ENCODE data around the gene TNF. TPM values are rescaled to one million over a fixed set of nuclear protein-coding genes. Genes with fewer than 3 reads are reported as not detected.

Gene TNF
- total RNA-seq, 1 experiment from 2014 or later: not detected

GRCh38 chr6:31609519-31610406, 34.4 kb downstream of the TNF start:
- H3F3A ChIP-seq (ENCODE audit: low read length, unreplicated experiment): no peaks in the 10 kb centered on the region
- no peak overlapping the region for H3K4me3 ChIP-seq (ENCODE audit: low read length)
- ATAC-seq (no peak), DNase-seq (no peak)
- H3K4me2 ChIP-seq (ENCODE audit: low read length): no peak overlapping the region
- intact Hi-C loops (cut with micrococcal nuclease): no loop called here
- H3K36me3 ChIP-seq (ENCODE audit: low read depth, low read length): no peaks in the 10 kb centered on the region
- no peaks in the 10 kb centered on the region for H3K9me2 ChIP-seq (replicated peaks; ENCODE audit: low read length)
- H3K79me2 ChIP-seq (ENCODE audit: low read length): no peaks in the 10 kb centered on the region
- no peaks in the 10 kb centered on the region for H3K9me3 ChIP-seq (ENCODE audit: low read length)
- ChIA-PET CTCF (interaction anchor here (0.6 kb wide), 1 partner anchor 64 kb away, joined by 3 read pairs; the partner anchor contains the start of gene ATP6V1G2), POLR2A (ENCODE audit: unreplicated experiment) (no interaction called here)
- H4K20me1 ChIP-seq (ENCODE audit: low read length): no peaks in the 10 kb centered on the region
- TF ChIP-seq EZH2 (IDR thresholded peaks at IDR 0.05; ENCODE audit: low read length, unreplicated experiment) (no peak), EZH2phosphoT487 (IDR thresholded peaks at IDR 0.05; ENCODE audit: borderline replicate concordance, low read length) (no peak), CTCF (conservative IDR thresholded peaks at IDR 0.05; ENCODE audit: low read depth, low read length) (no peak)
- H3K27me3 ChIP-seq (ENCODE audit: low read length): no peaks in the 10 kb centered on the region
- H3K9ac ChIP-seq (ENCODE audit: low read length): no peak overlapping the region
- H3K27ac ChIP-seq (ENCODE audit: low read length): no peak overlapping the region
- no TSS peak for BruUV-seq (replicated peaks)
- H3K4me1 ChIP-seq (ENCODE audit: insufficient read depth, low read length): no peaks in the 10 kb centered on the region
- H2AFZ ChIP-seq (ENCODE audit: low read length): no peak overlapping the region

GRCh38 chr6:31610968-31611367, 35.6 kb downstream of the TNF start:
- POLR2A ChIA-PET (ENCODE audit: unreplicated experiment): no interaction called here
- no peak overlapping the region for H3K4me2 ChIP-seq (ENCODE audit: low read length)
- H2AFZ ChIP-seq (ENCODE audit: low read length): no peak overlapping the region
- intact Hi-C loops (cut with micrococcal nuclease): no loop called here
- no peaks in the 10 kb centered on the region for H3K27me3 ChIP-seq (ENCODE audit: low read length)
- H3F3A ChIP-seq (ENCODE audit: low read length, unreplicated experiment): no peaks in the 10 kb centered on the region
- no peaks in the 10 kb centered on the region for H3K79me2 ChIP-seq (ENCODE audit: low read length)
- BruUV-seq (replicated peaks): no TSS peak
- H3K4me3 ChIP-seq (ENCODE audit: low read length): no peak overlapping the region
- ATAC-seq (no peak), DNase-seq (no peak)
- TF ChIP-seq EZH2 (IDR thresholded peaks at IDR 0.05; ENCODE audit: low read length, unreplicated experiment) (no peak), EZH2phosphoT487 (IDR thresholded peaks at IDR 0.05; ENCODE audit: borderline replicate concordance, low read length) (no peak), CTCF (conservative IDR thresholded peaks at IDR 0.05; ENCODE audit: low read depth, low read length) (no peak)
- CTCF ChIA-PET: no interaction called here
- no peak overlapping the region for H3K9ac ChIP-seq (ENCODE audit: low read length)
- no peak overlapping the region for H3K27ac ChIP-seq (ENCODE audit: low read length)
- H4K20me1 ChIP-seq (ENCODE audit: low read length): no peaks in the 10 kb centered on the region
- H3K36me3 ChIP-seq (ENCODE audit: low read depth, low read length): no peaks in the 10 kb centered on the region
- H3K9me3 ChIP-seq (ENCODE audit: low read length): no peaks in the 10 kb centered on the region
- H3K4me1 ChIP-seq (ENCODE audit: insufficient read depth, low read length): no peaks in the 10 kb centered on the region
- H3K9me2 ChIP-seq (replicated peaks; ENCODE audit: low read length): no peaks in the 10 kb centered on the region

- Histone ChIP-seq H3K27ac (ENCODE audit: low read length) (no peak overlapping the region), H3K27me3 (ENCODE audit: low read length) (no peaks in the 10 kb centered on the region), H3K79me2 (ENCODE audit: low read length) (no peaks in the 10 kb centered on the region), H3K9ac (ENCODE audit: low read length) (no peak overlapping the region), H3K9me2 (replicated peaks; ENCODE audit: low read length) (no peaks in the 10 kb centered on the region), H3F3A (ENCODE audit: low read length, unreplicated experiment) (no peaks in the 10 kb centered on the region), H3K9me3 (ENCODE audit: low read length) (no peaks in the 10 kb centered on the region), H3K4me1 (ENCODE audit: insufficient read depth, low read length) (no peaks in the 10 kb centered on the region), H3K4me2 (ENCODE audit: low read length) (no peak overlapping the region), H2AFZ (ENCODE audit: low read length) (no peak overlapping the region), H4K20me1 (ENCODE audit: low read length) (no peaks in the 10 kb centered on the region), H3K36me3 (ENCODE audit: low read depth, low read length) (no peaks in the 10 kb centered on the region), H3K4me3 (ENCODE audit: low read length) (no peak overlapping the region)
- no peak for DNase-seq
- no peak for TF ChIP-seq EZH2 (IDR thresholded peaks at IDR 0.05; ENCODE audit: low read length, unreplicated experiment)
- TF ChIP-seq EZH2phosphoT487 (IDR thresholded peaks at IDR 0.05; ENCODE audit: borderline replicate concordance, low read length): no peak
- TF ChIP-seq CTCF (conservative IDR thresholded peaks at IDR 0.05; ENCODE audit: low read depth, low read length): no peak
- intact Hi-C loops (cut with micrococcal nuclease): no loop called here
- peak; percentile 15; the same call in 1 of the 2 replicates for ATAC-seq
- BruUV-seq (replicated peaks): no TSS peak
- POLR2A ChIA-PET (ENCODE audit: unreplicated experiment): no interaction called here
- CTCF ChIA-PET: no interaction called here
Observed at GRCh38 chr6:31614075-31614619, 38.8 kb downstream of the TNF start.

All from PC-3 (cell line).